Measurements from ENCODE around the gene GABBR1.

DNA sequence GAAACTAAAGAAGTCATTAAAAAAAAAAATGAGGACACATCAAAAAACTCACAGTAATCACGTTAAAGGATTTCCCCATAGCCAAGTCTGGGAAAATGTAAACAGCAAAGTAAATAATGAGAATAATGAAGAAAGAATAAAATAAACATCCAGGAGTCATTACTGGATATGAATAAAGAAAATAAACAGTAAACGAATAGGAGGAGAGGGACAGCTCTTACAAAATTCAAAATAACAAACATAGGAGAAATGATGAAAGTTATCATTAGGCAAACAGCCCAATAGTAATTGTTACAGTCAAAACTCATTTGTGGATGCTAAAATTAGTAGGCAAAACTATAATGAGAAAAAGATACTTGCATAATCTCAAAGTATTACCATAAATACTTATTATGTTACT, 65.4 kb downstream of the GABBR1 start:
- TF ChIP-seq, protein P1, sequence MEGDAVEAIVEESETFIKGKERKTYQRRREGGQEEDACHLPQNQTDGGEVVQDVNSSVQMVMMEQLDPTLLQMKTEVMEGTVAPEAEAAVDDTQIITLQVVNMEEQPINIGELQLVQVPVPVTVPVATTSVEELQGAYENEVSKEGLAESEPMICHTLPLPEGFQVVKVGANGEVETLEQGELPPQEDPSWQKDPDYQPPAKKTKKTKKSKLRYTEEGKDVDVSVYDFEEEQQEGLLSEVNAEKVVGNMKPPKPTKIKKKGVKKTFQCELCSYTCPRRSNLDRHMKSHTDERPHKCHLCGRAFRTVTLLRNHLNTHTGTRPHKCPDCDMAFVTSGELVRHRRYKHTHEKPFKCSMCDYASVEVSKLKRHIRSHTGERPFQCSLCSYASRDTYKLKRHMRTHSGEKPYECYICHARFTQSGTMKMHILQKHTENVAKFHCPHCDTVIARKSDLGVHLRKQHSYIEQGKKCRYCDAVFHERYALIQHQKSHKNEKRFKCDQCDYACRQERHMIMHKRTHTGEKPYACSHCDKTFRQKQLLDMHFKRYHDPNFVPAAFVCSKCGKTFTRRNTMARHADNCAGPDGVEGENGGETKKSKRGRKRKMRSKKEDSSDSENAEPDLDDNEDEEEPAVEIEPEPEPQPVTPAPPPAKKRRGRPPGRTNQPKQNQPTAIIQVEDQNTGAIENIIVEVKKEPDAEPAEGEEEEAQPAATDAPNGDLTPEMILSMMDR (IDR thresholded peaks at IDR 0.05): no peak
- TF ChIP-seq EZH2 (IDR thresholded peaks at IDR 0.05; ENCODE audit: borderline replicate concordance, insufficient read depth, low read depth, low read length, poor library complexity, severe bottlenecking): no peak
